Endothelial cell of umbilical vein (primary cell): ENCODE measurements around the gene GDI1. TPM values are rescaled to one million over a fixed set of nuclear protein-coding genes. Genes with fewer than 3 reads are reported as not detected.
A peak's percentile ranks its signal among the peaks of the same experiment; 100 is the strongest.

Experiments used
- BruUV-seq: library from RNA; stranded (reverse); fragments of 400-500 nt; replicated peaks from 2 replicates; lab custom pipeline; 2021; lab: Mats Ljungman, UMichigan
- CTCF ChIA-PET: fragments of 300-600, 350-600 bp; sonication (Branson Sonifier 250); formaldehyde crosslinking; loops from one replicate; lab custom pipeline; 2021; ENCODE audit warnings: antibody characterized with exemption, inconsistent platforms; lab: Charles Lee
- POLR2A ChIA-PET: fragments of 300-600, 350-600 bp; sonication (Branson Sonifier 250); formaldehyde crosslinking; loops from one replicate; lab custom pipeline; 2021; ENCODE audit warnings: antibody characterized with exemption, inconsistent platforms; lab: Charles Lee
- DNase-seq: peaks from one replicate; pipeline ENCODE4 v3.0.0-alpha.2; 2011; ENCODE audit warnings: low read depth, low spot score
- FAIRE-seq: peaks from 2 replicates; lab custom pipeline; 2011; peaks lifted over from hg19 to GRCh38; lab: Jason Lieb, UNC
- H2AFZ ChIP-seq: 2 replicates; pipeline ENCODE4 v1.6.0; 2012; ENCODE audit warnings: low read depth, low read length, control low read depth, inconsistent platforms
- H3K27ac ChIP-seq: 2 replicates; pipeline ENCODE4 v1.5.1; 2011; ENCODE audit warnings: low read depth, mild to moderate bottlenecking, control low read depth, low read length, moderate library complexity; ENCODE audit not compliant: insufficient read depth
- H3K27me3 ChIP-seq, 2 experiments: 2 replicates each; pipeline versions ENCODE4 v1.6.0 to v1.6.1; 2011; ENCODE audit warnings: low read length in 2 of 2, mixed read lengths in 1 of 2; ENCODE audit not compliant: control insufficient read depth in 2 of 2, insufficient read depth in 2 of 2
- H3K36me3 ChIP-seq, 2 experiments: 2 replicates in 1 of 2; 3 replicates in 1 of 2; pipeline ENCODE4 v1.5.1; 2011; ENCODE audit warnings: low read length in 2 of 2, mild to moderate bottlenecking in 1 of 2, moderate library complexity in 1 of 2; ENCODE audit not compliant: control insufficient read depth in 2 of 2, insufficient read depth in 2 of 2; ENCODE audit errors: extremely low read depth in 1 of 2
- H3K4me1 ChIP-seq: 3 replicates; pipeline ENCODE4 v1.5.1; 2011; ENCODE audit warnings: mild to moderate bottlenecking, low read length; ENCODE audit not compliant: control insufficient read depth, insufficient read depth; ENCODE audit errors: extremely low read depth
- H3K4me2 ChIP-seq: 2 replicates; pipeline ENCODE4 v1.6.1; 2011; ENCODE audit warnings: low read length, control low read depth, mixed read lengths; ENCODE audit not compliant: insufficient read depth
- H3K4me3 ChIP-seq, 3 experiments: fragments of 200-600 bp in 1 of 3; sonication (generic), shearing (Covaris generic) in 1 of 3; replicated peaks in 1 of 3; 2 replicates each; pipeline ENCODE4 v1.5.1; 2011 to 2016; ENCODE audit warnings: control low read depth in 3 of 3, low read length in 3 of 3, mild to moderate bottlenecking in 2 of 3, inconsistent platforms in 1 of 3, low read depth in 1 of 3, moderate library complexity in 1 of 3; ENCODE audit not compliant: insufficient read depth in 1 of 3
- H3K79me2 ChIP-seq: 2 replicates; pipeline ENCODE4 v1.6.0; 2012; ENCODE audit warnings: low read length, inconsistent platforms; ENCODE audit not compliant: control insufficient read depth, insufficient read depth
- H3K9ac ChIP-seq: replicated peaks from 2 replicates; pipeline ENCODE3; 2011; ENCODE audit warnings: low read length, control low read depth; ENCODE audit not compliant: insufficient read depth; ENCODE audit errors: extremely low read depth
- H3K9me1 ChIP-seq: replicated peaks from 3 replicates; pipeline ENCODE4 v1.6.0; 2011; ENCODE audit warnings: mild to moderate bottlenecking, low read length; ENCODE audit not compliant: control insufficient read depth, insufficient read depth; ENCODE audit errors: extremely low read depth
- H3K9me3 ChIP-seq: replicated peaks from 2 replicates; pipeline ENCODE4 v1.5.1; 2012; ENCODE audit warnings: low read length, inconsistent platforms; ENCODE audit not compliant: control insufficient read depth, insufficient read depth
- H4K20me1 ChIP-seq: replicated peaks from 2 replicates; pipeline ENCODE3; 2011; ENCODE audit warnings: mild to moderate bottlenecking, low read length; ENCODE audit not compliant: control insufficient read depth, insufficient read depth; ENCODE audit errors: extremely low read depth
- CTCF ChIP-seq, 2 donors: IDR thresholded peaks; 1 replicate in 1 of 2; 2 replicates in 1 of 2; pipeline ENCODE4 v1.5.1; 2011; ENCODE audit warnings: low read length in 2 of 2, mild to moderate bottlenecking in 2 of 2, moderate library complexity in 2 of 2, control low read depth in 1 of 2, inconsistent platforms in 1 of 2, low read depth in 1 of 2; ENCODE audit not compliant: insufficient read depth in 1 of 2; ENCODE audit errors: extremely low read depth in 1 of 2
- EZH2 ChIP-seq: IDR thresholded peaks from 2 replicates; pipeline ENCODE4 v1.6.1; 2012; ENCODE audit warnings: borderline replicate concordance, low read depth, mild to moderate bottlenecking, moderate library complexity, low read length, inconsistent platforms; ENCODE audit not compliant: severe bottlenecking
- GATA2 ChIP-seq: IDR thresholded peaks from 2 replicates; pipeline ENCODE4 v1.7.0; 2011; ENCODE audit warnings: low read depth, mild to moderate bottlenecking, moderate library complexity, mixed read lengths, low read length; ENCODE audit not compliant: insufficient read length, insufficient read depth
- MYC ChIP-seq: IDR thresholded peaks from one replicate; pipeline ENCODE4 v1.6.1; 2011; ENCODE audit warnings: mild to moderate bottlenecking, low read depth, low read length
- POLR2A ChIP-seq: IDR thresholded peaks from 2 replicates; pipeline ENCODE4 v1.6.1; 2012; ENCODE audit warnings: low read depth, mild to moderate bottlenecking, control low read depth, low read length
- POLR2AphosphoS5 ChIP-seq: IDR thresholded peaks from 2 replicates; pipeline ENCODE4 v1.6.1; 2012; ENCODE audit warnings: low read depth, mild to moderate bottlenecking, control low read depth, low read length, moderate library complexity; ENCODE audit not compliant: insufficient read depth
- dilution Hi-C: fragments of 300-500 bp; cut with MboI; formaldehyde crosslinking; loops from one replicate; pipeline ENCODE4 v1.15.0; 2019; ENCODE audit warnings: low sequenced_read_pairs; ENCODE audit not compliant: extremely low pct_ligation_motif_present
- intact Hi-C: fragments of 100-400 bp; cut with micrococcal nuclease; formaldehyde crosslinking; loops from one replicate; pipeline ENCODE4 v1.10.0; 2022
- polyA plus RNA-seq, 4 experiments: library from polyadenylated mRNA; depleted of rRNA in 3 of 4; stranded (reverse) in 3 of 4; unstranded in 1 of 4; fragments of >200 nt; gene quantifications; 2 replicates each; pipeline versions ENCODE4 v1.2.1 to v1.2.3, GENCODE V29; 2011 to 2012; ENCODE audit warnings: missing spikeins in 1 of 4
- total RNA-seq: library from RNA; stranded (reverse); gene quantifications from 2 replicates; pipeline ENCODE4 v1.2.3, GENCODE V29; 2021

The GDI1 gene
- total and polyA plus RNA-seq, 2 donors (not counting 3 experiments of a cell fraction or from before 2014, with no cell fraction given), result 128 to 247 TPM

DNA sequence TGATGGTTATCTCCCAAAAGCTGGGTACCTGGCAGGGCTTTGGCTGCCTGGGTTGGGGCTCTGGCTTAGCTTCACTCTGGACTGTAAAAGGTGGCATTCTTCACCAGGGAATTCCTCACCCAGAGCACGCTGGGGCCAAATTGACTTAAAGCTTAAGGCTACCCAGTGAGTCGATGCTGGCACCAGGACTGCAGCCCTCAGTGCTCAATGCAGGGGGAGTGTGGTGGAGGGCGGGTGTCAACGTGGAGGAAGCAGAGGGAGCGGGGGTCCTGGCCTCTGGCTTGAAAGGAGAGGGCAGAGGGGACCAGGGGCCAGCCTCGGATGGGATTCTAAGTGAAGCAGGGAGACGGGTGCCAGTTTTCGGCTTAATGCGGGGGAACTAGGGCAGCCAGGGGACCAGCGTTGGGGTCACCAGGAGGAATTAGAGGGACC lies 6.5 kb downstream of the GDI1 start:
- Histone ChIP-seq H3K79me2 (peaks cover 52% of the 10 kb centered on the region), H3K9ac (no peak overlapping the region), H3K4me3 (peak overlapping the region in 1 of 3 experiments; percentile 29), H3K4me2 (no peak overlapping the region), H4K20me1 (no peaks in the 10 kb centered on the region), H2AFZ (no peak overlapping the region), H3K36me3 (peaks cover 4 to 33% of the 10 kb centered on the region in 2 experiments), H3K9me1 (no peaks in the 10 kb centered on the region), H3K4me1 (peaks cover 12% of the 10 kb centered on the region), H3K27me3 (no peaks in the 10 kb centered on the region), H3K27ac (no peak overlapping the region), H3K9me3 (no peaks in the 10 kb centered on the region)
- ChIA-PET CTCF (interaction anchor here (0.7 to 1.5 kb wide), 2 partner anchors 70 to 84 kb away, joined by 3 to 4 read pairs; no protein-coding TSS in a partner anchor), POLR2A (no interaction called here)
- dilution Hi-C loops (no loop called here), intact Hi-C loops (loop anchor here (5.0 kb wide), 2 partner anchors 34 to 36 kb away; partner anchors contain the start of genes DNASE1L1 and LAGE3)
- no TSS peak for BruUV-seq
- FAIRE-seq (peak; percentile 47), DNase-seq (no peak)
- no peak for TF ChIP-seq POLR2AphosphoS5
- TF ChIP-seq CTCF (IDR thresholded peaks at IDR 0.05; ENCODE audit: extremely low read depth in 1 of 2, insufficient read depth in 1 of 2, low read depth in 1 of 2, low read length in 2 of 2), result no peak
- TF ChIP-seq EZH2, result no peak
- TF ChIP-seq GATA2, result no peak
- TF ChIP-seq POLR2A, result no peak
- TF ChIP-seq MYC, result no peak
